ENCODE data around the gene TTC21A. TPM values are rescaled to one million over a fixed set of nuclear protein-coding genes. Genes with fewer than 3 reads are reported as not detected.

Gene TTC21A
- total RNA-seq, 2 experiments from 2014 or later: 2.7 to 4.5 TPM

- no peak overlapping the region for H3K27ac Mint-ChIP-seq
- H3K4me3 Mint-ChIP-seq: no peak overlapping the region
- no peaks in the 10 kb centered on the region for H3K27me3 Mint-ChIP-seq
- POLR2A ChIA-PET: interaction anchor here (1.2 to 1.3 kb wide), 3 partner anchors 15 to 158 kb away, joined by 3 read pairs; no protein-coding TSS in a partner anchor
- ATAC-seq (ENCODE audit: low read depth) (no peak), DNase-seq (no peak)
- H3K4me1 Mint-ChIP-seq: peaks cover 26% of the 10 kb centered on the region
- H3K36me3 Mint-ChIP-seq: no peaks in the 10 kb centered on the region
- H3K9me3 Mint-ChIP-seq: no peaks in the 10 kb centered on the region
Observed at GRCh38 chr3:39130693-39131265, 23.3 kb downstream of the TTC21A start.

DNA sequence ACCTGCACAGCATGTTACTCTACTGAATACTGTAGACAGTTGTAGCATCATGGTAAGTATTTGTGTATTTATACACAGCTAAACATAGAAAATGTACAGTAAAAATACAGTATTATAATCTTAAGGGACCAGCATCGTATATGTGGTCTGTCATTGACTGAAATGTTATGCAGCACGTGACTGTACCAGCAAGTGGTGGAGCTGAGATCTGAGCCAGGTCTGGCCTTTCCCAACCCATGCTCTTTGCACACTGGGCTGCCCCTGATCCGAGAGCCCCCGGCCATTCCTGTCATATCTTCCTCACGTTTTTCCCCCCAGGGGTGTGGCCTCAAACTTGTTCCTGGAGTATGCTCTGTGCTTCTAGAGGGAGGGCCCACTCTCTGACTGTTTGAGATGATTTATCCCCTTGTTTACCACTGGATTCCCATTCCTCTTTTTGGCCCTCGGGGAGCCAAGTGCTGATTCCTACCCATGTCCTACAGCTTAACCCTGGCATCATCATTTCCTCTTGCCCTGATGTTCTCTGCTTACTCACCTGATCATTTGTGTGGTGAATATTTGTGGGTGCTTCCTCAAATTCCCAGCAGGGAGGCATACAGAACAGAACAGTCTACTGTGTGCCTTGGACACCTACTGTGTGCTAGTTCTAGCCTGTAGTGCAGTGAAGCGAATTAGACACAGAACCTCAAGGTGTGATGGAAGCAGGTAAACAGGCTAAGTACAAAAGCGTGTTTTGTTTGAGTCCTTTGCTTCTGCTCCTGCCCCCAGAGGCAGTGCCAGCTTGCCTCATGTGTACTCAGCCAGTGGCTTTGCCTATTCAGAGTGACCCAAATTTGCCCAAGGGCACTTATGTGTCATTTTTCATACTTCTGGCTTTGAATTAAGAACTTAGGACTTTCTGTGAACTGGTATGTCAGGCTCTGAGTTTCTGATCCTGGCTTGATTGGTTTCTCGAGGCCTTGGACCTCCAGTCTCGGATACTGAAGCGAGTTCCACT is 24.9 kb downstream of the TTC21A start:
- Mint-ChIP-seq H3K4me3 (no peak overlapping the region), H3K36me3 (no peaks in the 10 kb centered on the region), H3K4me1 (peaks cover 19% of the 10 kb centered on the region), H3K27ac (no peak overlapping the region), H3K27me3 (no peaks in the 10 kb centered on the region), H3K9me3 (no peaks in the 10 kb centered on the region)
- DNase-seq: no peak
- no peak for ATAC-seq (ENCODE audit: low read depth)
- POLR2A ChIA-PET: no interaction called here

- Mint-ChIP-seq H3K4me3 (no peak overlapping the region), H3K27ac (no peak overlapping the region), H3K27me3 (no peaks in the 10 kb centered on the region), H3K4me1 (peaks cover 12% of the 10 kb centered on the region), H3K9me3 (no peaks in the 10 kb centered on the region), H3K36me3 (peaks cover 3% of the 10 kb centered on the region)
- DNase-seq: no peak
- ATAC-seq (ENCODE audit: low read depth): no peak
- POLR2A ChIA-PET: no interaction called here
Observed at GRCh38 chr3:39133093-39133490, 25.6 kb downstream of the TTC21A start.

GRCh38 chr3:39133822-39134221 is 26.3 kb downstream of the TTC21A start:
- no peak overlapping the region for H3K27ac Mint-ChIP-seq
- no peaks in the 10 kb centered on the region for H3K27me3 Mint-ChIP-seq
- peaks cover 9% of the 10 kb centered on the region for H3K4me1 Mint-ChIP-seq
- POLR2A ChIA-PET: no interaction called here
- H3K9me3 Mint-ChIP-seq: no peaks in the 10 kb centered on the region
- DNase-seq: no peak
- H3K36me3 Mint-ChIP-seq: peaks cover 3% of the 10 kb centered on the region
- no peak for ATAC-seq (ENCODE audit: low read depth)
- H3K4me3 Mint-ChIP-seq: no peak overlapping the region

DNA sequence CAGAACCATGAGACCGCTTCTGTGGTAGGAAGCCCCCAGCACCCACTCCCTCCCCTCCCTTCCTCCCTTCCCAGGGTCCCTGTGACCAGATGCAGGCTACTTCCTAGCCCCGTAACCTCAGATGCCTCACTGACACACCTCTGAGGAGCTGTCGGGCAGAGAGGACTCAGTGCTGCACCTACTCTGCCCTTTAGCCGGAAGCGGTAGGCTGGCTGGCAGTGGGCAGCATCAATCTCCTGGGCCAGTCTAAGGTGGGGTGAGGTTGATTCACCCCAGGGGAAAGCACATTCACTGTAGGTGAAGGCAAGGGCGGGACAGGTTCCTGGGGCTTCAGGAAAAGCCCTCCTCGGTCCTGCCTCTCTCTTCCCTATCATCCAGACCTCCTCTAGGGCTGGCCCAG is 26.8 kb downstream of the TTC21A start:
- DNase-seq (no peak), ATAC-seq (ENCODE audit: low read depth) (no peak)
- no peaks in the 10 kb centered on the region for H3K9me3 Mint-ChIP-seq
- H3K27me3 Mint-ChIP-seq: no peaks in the 10 kb centered on the region
- no peak overlapping the region for H3K27ac Mint-ChIP-seq
- H3K36me3 Mint-ChIP-seq: peaks cover 3% of the 10 kb centered on the region
- POLR2A ChIA-PET: no interaction called here
- peaks cover 9% of the 10 kb centered on the region for H3K4me1 Mint-ChIP-seq
- H3K4me3 Mint-ChIP-seq: no peak overlapping the region

DNA sequence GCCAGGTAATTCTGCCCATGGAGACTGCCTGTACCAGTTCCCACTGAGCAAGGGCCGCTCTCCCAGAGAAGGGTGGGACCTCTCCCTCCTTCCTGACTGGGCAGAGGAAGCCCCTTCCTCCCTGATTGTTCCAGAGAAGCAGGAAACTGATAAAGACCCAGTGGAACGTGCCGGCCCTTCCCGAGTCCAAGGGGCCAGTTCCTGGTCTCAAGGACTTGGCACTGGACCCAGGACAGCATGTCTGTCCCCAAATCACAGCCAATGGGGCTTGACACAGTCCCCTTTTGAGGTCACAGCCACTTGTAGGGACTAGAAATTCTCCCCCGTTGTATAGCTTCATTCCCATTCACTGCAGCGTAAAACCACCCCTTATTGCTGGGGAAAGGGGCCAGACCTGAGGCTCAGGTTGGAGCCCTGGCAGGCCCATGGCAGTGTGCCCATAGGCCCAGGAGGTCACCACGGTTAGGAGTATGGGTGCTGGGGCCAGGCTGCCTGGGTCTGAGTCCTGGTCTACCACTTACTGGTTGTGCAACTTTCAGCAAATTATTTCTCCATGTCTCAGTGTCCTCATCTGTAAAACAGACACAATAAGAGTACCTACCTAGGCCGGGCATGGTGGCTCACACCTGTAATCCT is 27.8 kb downstream of the TTC21A start:
- ATAC-seq (ENCODE audit: low read depth): no peak
- Mint-ChIP-seq H3K4me1 (peaks cover 9% of the 10 kb centered on the region), H3K27me3 (no peaks in the 10 kb centered on the region), H3K9me3 (no peaks in the 10 kb centered on the region), H3K27ac (no peak overlapping the region), H3K36me3 (peaks cover 3% of the 10 kb centered on the region), H3K4me3 (no peak overlapping the region)
- POLR2A ChIA-PET: no interaction called here
- DNase-seq: no peak

- Mint-ChIP-seq H3K4me1 (peaks cover 10% of the 10 kb centered on the region), H3K9me3 (no peaks in the 10 kb centered on the region), H3K36me3 (peaks cover 8% of the 10 kb centered on the region), H3K4me3 (no peak overlapping the region), H3K27ac (no peak overlapping the region), H3K27me3 (no peaks in the 10 kb centered on the region)
- POLR2A ChIA-PET: interaction anchor here (1.4 kb wide), 1 partner anchor 10 kb away, joined by 4 read pairs; no protein-coding TSS in a partner anchor
- DNase-seq: no peak
- ATAC-seq (ENCODE audit: low read depth): no peak
Observed at GRCh38 chr3:39136533-39137434, 29.3 kb downstream of the TTC21A start.

DNA sequence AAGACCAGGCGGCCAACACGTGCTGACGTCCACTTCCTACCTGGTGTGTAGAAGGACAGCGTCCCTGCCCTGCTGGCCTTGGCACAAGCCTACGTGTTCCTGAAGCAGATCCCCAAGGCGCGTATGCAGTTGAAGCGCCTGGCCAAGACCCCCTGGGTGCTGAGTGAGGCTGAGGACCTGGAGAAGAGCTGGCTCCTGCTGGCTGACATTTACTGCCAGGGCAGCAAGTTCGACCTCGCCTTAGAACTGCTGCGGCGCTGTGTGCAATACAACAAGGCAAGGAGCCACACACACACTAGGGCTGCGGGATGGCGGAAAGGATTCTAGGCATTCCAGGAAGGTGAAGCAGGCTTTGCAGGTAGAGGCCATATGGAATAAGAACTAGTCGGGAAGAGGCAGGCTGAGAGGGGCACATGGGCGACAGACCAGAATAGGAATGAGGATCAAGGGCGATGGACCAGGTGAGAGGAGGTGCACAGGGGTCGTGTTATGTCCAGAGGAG is 30.0 kb downstream of the TTC21A start:
- POLR2A ChIA-PET: interaction anchor here (1.4 kb wide), 1 partner anchor 10 kb away, joined by 4 read pairs; no protein-coding TSS in a partner anchor
- DNase-seq (no peak), ATAC-seq (ENCODE audit: low read depth) (no peak)
- Mint-ChIP-seq H3K4me1 (peaks cover 8% of the 10 kb centered on the region), H3K27ac (peak overlapping the region; percentile 27), H3K4me3 (no peak overlapping the region), H3K27me3 (no peaks in the 10 kb centered on the region), H3K9me3 (no peaks in the 10 kb centered on the region), H3K36me3 (peaks cover 11% of the 10 kb centered on the region)

DNA sequence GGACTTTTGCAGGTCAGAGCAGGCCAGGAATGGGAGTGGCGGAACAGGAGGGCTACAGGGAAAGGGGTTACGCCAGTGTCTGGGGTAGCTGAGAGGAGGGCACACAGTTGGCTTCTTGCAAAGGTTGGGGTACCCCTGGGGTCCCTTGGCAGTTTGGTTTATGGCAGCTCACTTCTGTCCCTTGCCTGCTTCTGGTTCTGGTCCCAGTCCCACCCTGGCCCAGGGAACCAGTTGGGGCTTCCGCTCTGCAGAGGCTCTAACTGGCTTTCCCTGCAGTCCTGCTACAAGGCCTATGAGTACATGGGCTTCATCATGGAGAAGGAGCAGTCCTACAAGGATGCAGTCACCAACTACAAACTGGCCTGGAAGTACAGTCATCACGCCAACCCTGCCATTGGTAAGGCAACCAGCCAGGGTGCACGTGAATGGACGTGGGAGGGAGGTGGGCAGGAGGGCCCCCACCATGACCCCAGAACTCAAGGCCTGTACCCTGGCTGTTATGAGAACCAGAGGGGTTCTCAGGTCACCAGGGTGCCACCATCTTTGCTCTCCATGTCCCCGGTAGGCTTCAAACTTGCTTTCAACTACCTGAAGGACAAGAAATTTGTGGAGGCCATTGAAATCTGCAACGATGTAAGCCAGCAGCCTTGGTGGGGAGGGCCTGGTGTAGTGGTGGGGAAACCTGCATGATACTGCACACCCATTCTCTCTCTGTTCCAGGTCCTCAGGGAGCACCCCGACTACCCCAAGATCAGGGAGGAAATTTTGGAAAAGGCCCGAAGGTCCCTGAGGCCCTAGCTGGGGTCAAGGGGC is 30.7 kb downstream of the TTC21A start:
- peak overlapping the region; percentile 27 for H3K27ac Mint-ChIP-seq
- POLR2A ChIA-PET: interaction anchor here (1.4 kb wide), 1 partner anchor 9 kb away, joined by 4 read pairs; no protein-coding TSS in a partner anchor
- no peak overlapping the region for H3K4me3 Mint-ChIP-seq
- H3K36me3 Mint-ChIP-seq: peaks cover 14% of the 10 kb centered on the region
- H3K9me3 Mint-ChIP-seq: no peaks in the 10 kb centered on the region
- no peaks in the 10 kb centered on the region for H3K27me3 Mint-ChIP-seq
- DNase-seq (no peak), ATAC-seq (ENCODE audit: low read depth) (no peak)
- peaks cover 8% of the 10 kb centered on the region for H3K4me1 Mint-ChIP-seq

GRCh38 chr3:39138804-39139415 is 31.4 kb downstream of the TTC21A start:
- H3K36me3 Mint-ChIP-seq: peaks cover 17% of the 10 kb centered on the region
- peaks cover 8% of the 10 kb centered on the region for H3K4me1 Mint-ChIP-seq
- H3K9me3 Mint-ChIP-seq: no peaks in the 10 kb centered on the region
- ATAC-seq (ENCODE audit: low read depth): no peak
- peak overlapping the region; percentile 18 for H3K27ac Mint-ChIP-seq
- POLR2A ChIA-PET: no interaction called here
- no peaks in the 10 kb centered on the region for H3K27me3 Mint-ChIP-seq
- DNase-seq: no peak
- H3K4me3 Mint-ChIP-seq: no peak overlapping the region

- POLR2A ChIA-PET: no interaction called here
- DNase-seq: no peak
- H3K9me3 Mint-ChIP-seq: no peaks in the 10 kb centered on the region
- no peak for ATAC-seq (ENCODE audit: low read depth)
- H3K27ac Mint-ChIP-seq: peak overlapping the region; percentile 39
- H3K27me3 Mint-ChIP-seq: no peaks in the 10 kb centered on the region
- H3K4me3 Mint-ChIP-seq: no peak overlapping the region
- peaks cover 19% of the 10 kb centered on the region for H3K36me3 Mint-ChIP-seq
- H3K4me1 Mint-ChIP-seq: peaks cover 8% of the 10 kb centered on the region
Observed at GRCh38 chr3:39139442-39139841, 32.0 kb downstream of the TTC21A start.

All from activated naive CD8-positive, alpha-beta T cell treated with anti-CD3 and anti-CD28 coated beads, Interleukin-2, amount 10 ng/mL, durations not matched to agents 7 days and 5 days (primary cell).